Measurements from ENCODE around the gene CDHR1.

GRCh38 chr10:84263716-84264115 lies 69.4 kb downstream of the CDHR1 start:
- TF ChIP-seq, protein P1, sequence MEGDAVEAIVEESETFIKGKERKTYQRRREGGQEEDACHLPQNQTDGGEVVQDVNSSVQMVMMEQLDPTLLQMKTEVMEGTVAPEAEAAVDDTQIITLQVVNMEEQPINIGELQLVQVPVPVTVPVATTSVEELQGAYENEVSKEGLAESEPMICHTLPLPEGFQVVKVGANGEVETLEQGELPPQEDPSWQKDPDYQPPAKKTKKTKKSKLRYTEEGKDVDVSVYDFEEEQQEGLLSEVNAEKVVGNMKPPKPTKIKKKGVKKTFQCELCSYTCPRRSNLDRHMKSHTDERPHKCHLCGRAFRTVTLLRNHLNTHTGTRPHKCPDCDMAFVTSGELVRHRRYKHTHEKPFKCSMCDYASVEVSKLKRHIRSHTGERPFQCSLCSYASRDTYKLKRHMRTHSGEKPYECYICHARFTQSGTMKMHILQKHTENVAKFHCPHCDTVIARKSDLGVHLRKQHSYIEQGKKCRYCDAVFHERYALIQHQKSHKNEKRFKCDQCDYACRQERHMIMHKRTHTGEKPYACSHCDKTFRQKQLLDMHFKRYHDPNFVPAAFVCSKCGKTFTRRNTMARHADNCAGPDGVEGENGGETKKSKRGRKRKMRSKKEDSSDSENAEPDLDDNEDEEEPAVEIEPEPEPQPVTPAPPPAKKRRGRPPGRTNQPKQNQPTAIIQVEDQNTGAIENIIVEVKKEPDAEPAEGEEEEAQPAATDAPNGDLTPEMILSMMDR (IDR thresholded peaks at IDR 0.05): no peak
- no peak for TF ChIP-seq POLR2AphosphoS5 (IDR thresholded peaks at IDR 0.05)
- no peak for TF ChIP-seq POLR2A (IDR thresholded peaks at IDR 0.05; ENCODE audit: low read depth)
- no peak for TF ChIP-seq EP300 (IDR thresholded peaks at IDR 0.05)

All from esophagus muscularis mucosa (tissue), 4 donors.